Measurements from ENCODE around the gene RHOF.
"Not testable (repeated sequence)": the region's sequence is repeated elsewhere in the genome, so short reads cannot be mapped to it uniquely, and the experiment has no call there.

RHOF gene

GRCh38 chr12:121750507-121750955, 43.0 kb downstream of the RHOF start:
- in situ Hi-C loops (cut with MboI; ENCODE audit: low sequenced_read_pairs) = no loop called here

GRCh38 chr12:121749267-121749666, 44.2 kb downstream of the RHOF start:
- in situ Hi-C loops (cut with MboI; ENCODE audit: low sequenced_read_pairs) = no loop called here

GRCh38 chr12:121748571-121749265, 44.8 kb downstream of the RHOF start:
- in situ Hi-C loops (cut with MboI; ENCODE audit: low sequenced_read_pairs) = no loop called here

GRCh38 chr12:121748218-121748570, 45.3 kb downstream of the RHOF start:
- in situ Hi-C loops (cut with MboI; ENCODE audit: low sequenced_read_pairs) = no loop called here

GRCh38 chr12:121745545-121745944, 47.9 kb downstream of the RHOF start:
- in situ Hi-C loops (cut with MboI; ENCODE audit: low sequenced_read_pairs) = not testable (repeated sequence)

GRCh38 chr12:121741743-121742142, 51.7 kb downstream of the RHOF start:
- in situ Hi-C loops (cut with MboI; ENCODE audit: low sequenced_read_pairs) = no loop called here

GRCh38 chr12:121740847-121741246, 52.6 kb downstream of the RHOF start:
- in situ Hi-C loops (cut with MboI; ENCODE audit: low sequenced_read_pairs) = no loop called here

- in situ Hi-C loops (cut with MboI; ENCODE audit: low sequenced_read_pairs) = no loop called here
Measured at GRCh38 chr12:121738340-121738858, 55.1 kb downstream of the RHOF start.

GRCh38 chr12:121733849-121734248, 59.6 kb downstream of the RHOF start:
- in situ Hi-C loops (cut with MboI; ENCODE audit: low sequenced_read_pairs) = no loop called here

- in situ Hi-C loops (cut with MboI; ENCODE audit: low sequenced_read_pairs) = no loop called here
Measured at GRCh38 chr12:121731473-121731872, 62.0 kb downstream of the RHOF start.

GRCh38 chr12:121729021-121729420, 64.5 kb downstream of the RHOF start:
- in situ Hi-C loops (cut with MboI; ENCODE audit: low sequenced_read_pairs) = no loop called here

All from hTERT RPE-1 (cell line).